ENCODE results near the gene KRTAP5-3.

DNA sequence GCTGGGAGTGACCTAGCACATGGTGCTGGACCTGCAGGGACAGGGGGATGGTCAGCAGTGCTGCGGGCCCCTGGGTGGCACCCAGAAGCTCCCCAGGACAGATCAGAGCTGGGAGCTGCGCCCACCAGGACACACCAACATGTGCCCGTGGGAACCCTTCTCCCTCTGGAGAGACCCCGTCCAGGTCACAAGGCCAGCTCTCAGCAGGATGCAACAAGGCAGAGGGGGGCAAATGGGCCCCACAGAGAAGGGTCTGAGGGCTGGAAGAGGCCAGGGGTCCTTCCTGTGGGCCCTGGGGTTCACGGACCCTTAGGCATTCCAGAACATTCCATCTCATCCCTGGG, 42.4 kb downstream of the KRTAP5-3 start:
- TF ChIP-seq, protein P1, sequence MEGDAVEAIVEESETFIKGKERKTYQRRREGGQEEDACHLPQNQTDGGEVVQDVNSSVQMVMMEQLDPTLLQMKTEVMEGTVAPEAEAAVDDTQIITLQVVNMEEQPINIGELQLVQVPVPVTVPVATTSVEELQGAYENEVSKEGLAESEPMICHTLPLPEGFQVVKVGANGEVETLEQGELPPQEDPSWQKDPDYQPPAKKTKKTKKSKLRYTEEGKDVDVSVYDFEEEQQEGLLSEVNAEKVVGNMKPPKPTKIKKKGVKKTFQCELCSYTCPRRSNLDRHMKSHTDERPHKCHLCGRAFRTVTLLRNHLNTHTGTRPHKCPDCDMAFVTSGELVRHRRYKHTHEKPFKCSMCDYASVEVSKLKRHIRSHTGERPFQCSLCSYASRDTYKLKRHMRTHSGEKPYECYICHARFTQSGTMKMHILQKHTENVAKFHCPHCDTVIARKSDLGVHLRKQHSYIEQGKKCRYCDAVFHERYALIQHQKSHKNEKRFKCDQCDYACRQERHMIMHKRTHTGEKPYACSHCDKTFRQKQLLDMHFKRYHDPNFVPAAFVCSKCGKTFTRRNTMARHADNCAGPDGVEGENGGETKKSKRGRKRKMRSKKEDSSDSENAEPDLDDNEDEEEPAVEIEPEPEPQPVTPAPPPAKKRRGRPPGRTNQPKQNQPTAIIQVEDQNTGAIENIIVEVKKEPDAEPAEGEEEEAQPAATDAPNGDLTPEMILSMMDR (IDR thresholded peaks at IDR 0.05; ENCODE audit: control extremely low read depth in 1 of 3, insufficient read depth in 1 of 3, low read depth in 1 of 3, low read length in 3 of 3) = no peak
- TF ChIP-seq NRF1 (IDR thresholded peaks at IDR 0.05; ENCODE audit: low read depth, low read length) (no peak), POLR2A (IDR thresholded peaks at IDR 0.05; ENCODE audit: control extremely low read depth in 1 of 2, low read depth in 2 of 2, low read length in 2 of 2) (no peak), MAFK (IDR thresholded peaks at IDR 0.05; ENCODE audit: low read depth, low read length) (no peak), NANOG (IDR thresholded peaks at IDR 0.05; ENCODE audit: insufficient read depth, low read depth, low read length, poor library complexity, severe bottlenecking) (no peak)

Measured in H1 (cell line).